ENCODE data around the gene SCAPER. TPM values are rescaled to one million over a fixed set of nuclear protein-coding genes. Genes with fewer than 3 reads are reported as not detected.

Gene SCAPER
- total and polyA plus RNA-seq, 2 donors (not counting 1 experiment from before 2014, with no cell fraction given): 8.3 to 61.6 TPM

GRCh38 chr15:76566276-76566675 is 338.9 kb downstream of the SCAPER start:
- intact Hi-C loops (cut with micrococcal nuclease): no loop called here
- Histone ChIP-seq H3K27me3 (replicated peaks in 1 of 4; ENCODE audit: control extremely low read depth in 1 of 4, control insufficient read depth in 3 of 4, insufficient read depth in 4 of 4, low read length in 3 of 4) (no peaks in the 10 kb centered on the region), H3K27ac (ENCODE audit: low read length in 2 of 2) (no peak overlapping the region), H3K4me2 (replicated peaks; ENCODE audit: low read depth, low read length, poor library complexity, severe bottlenecking) (no peak overlapping the region), H3K79me2 (ENCODE audit: control insufficient read depth, insufficient read depth, low read length) (no peaks in the 10 kb centered on the region), H3K36me3 (replicated peaks in 1 of 2; ENCODE audit: control extremely low read depth in 1 of 2, control insufficient read depth in 1 of 2, extremely low read depth in 1 of 2, insufficient read depth in 2 of 2, low read length in 1 of 2) (peaks cover 0 to 2% of the 10 kb centered on the region in 2 experiments), H3K4me1 (ENCODE audit: control insufficient read depth in 2 of 2, insufficient read depth in 2 of 2, low read length in 2 of 2) (peaks cover 2 to 12% of the 10 kb centered on the region in 2 donors), H3K9me3 (ENCODE audit: control extremely low read depth in 1 of 3, control insufficient read depth in 2 of 3, insufficient read depth in 1 of 3, low read length in 2 of 3) (peaks cover 0 to 2% (median 0%) of the 10 kb centered on the region in 3 donors), H3K9ac (ENCODE audit: low read length) (no peak overlapping the region), H2AFZ (ENCODE audit: insufficient read depth, low read depth, low read length, poor library complexity, severe bottlenecking) (no peak overlapping the region), H4K20me1 (ENCODE audit: control insufficient read depth, insufficient read depth, low read length, poor library complexity, severe bottlenecking) (no peaks in the 10 kb centered on the region), H3K4me3 (ENCODE audit: control extremely low read depth in 1 of 5, extremely low read depth in 1 of 5, insufficient read depth in 1 of 5, low read depth in 2 of 5, low read length in 4 of 5) (no peak overlapping the region)
- WGBS (ENCODE audit: insufficient coverage): no CpG with 5 or more reads among the region's 2 CpGs
- CTCF ChIA-PET: no interaction called here
- peaks cover 3% of the 10 kb centered on the region for H3K9me3 Mint-ChIP-seq (ENCODE audit: insufficient read depth)
- no peak for DNase-seq
- H3K27ac Mint-ChIP-seq: no peak overlapping the region
- ATAC-seq (ENCODE audit: low read depth): no peak
- peaks cover 16% of the 10 kb centered on the region for H3K4me1 Mint-ChIP-seq
- no peak for TF ChIP-seq EZH2 (IDR thresholded peaks at IDR 0.05; ENCODE audit: borderline replicate concordance, insufficient read depth, low read depth, low read length, poor library complexity, severe bottlenecking)
- TF ChIP-seq CTCF (IDR thresholded peaks at IDR 0.05): no peak
- no peak overlapping the region for H3K4me3 Mint-ChIP-seq
- POLR2A ChIA-PET: no interaction called here
- H3K27me3 Mint-ChIP-seq: no peaks in the 10 kb centered on the region

GRCh38 chr15:76565366-76565765 is 339.8 kb downstream of the SCAPER start:
- Mint-ChIP-seq H3K27ac (peak overlapping the region; percentile 10), H3K4me1 (peaks cover 16% of the 10 kb centered on the region), H3K9me3 (ENCODE audit: insufficient read depth) (peaks cover 3% of the 10 kb centered on the region), H3K4me3 (peak overlapping the region; percentile 12), H3K27me3 (no peaks in the 10 kb centered on the region)
- Histone ChIP-seq H3K9me3 (ENCODE audit: control extremely low read depth in 1 of 3, control insufficient read depth in 2 of 3, insufficient read depth in 1 of 3, low read length in 2 of 3) (peaks cover 0 to 2% (median 0%) of the 10 kb centered on the region in 3 donors), H2AFZ (ENCODE audit: insufficient read depth, low read depth, low read length, poor library complexity, severe bottlenecking) (no peak overlapping the region), H3K9ac (ENCODE audit: low read length) (no peak overlapping the region), H3K36me3 (replicated peaks in 1 of 2; ENCODE audit: control extremely low read depth in 1 of 2, control insufficient read depth in 1 of 2, extremely low read depth in 1 of 2, insufficient read depth in 2 of 2, low read length in 1 of 2) (no peaks in the 10 kb centered on the region), H3K4me2 (replicated peaks; ENCODE audit: low read depth, low read length, poor library complexity, severe bottlenecking) (no peak overlapping the region), H3K79me2 (ENCODE audit: control insufficient read depth, insufficient read depth, low read length) (no peaks in the 10 kb centered on the region), H3K4me3 (ENCODE audit: control extremely low read depth in 1 of 5, extremely low read depth in 1 of 5, insufficient read depth in 1 of 5, low read depth in 2 of 5, low read length in 4 of 5) (no peak overlapping the region), H3K27me3 (replicated peaks in 1 of 4; ENCODE audit: control extremely low read depth in 1 of 4, control insufficient read depth in 3 of 4, insufficient read depth in 4 of 4, low read length in 3 of 4) (no peaks in the 10 kb centered on the region), H4K20me1 (ENCODE audit: control insufficient read depth, insufficient read depth, low read length, poor library complexity, severe bottlenecking) (no peaks in the 10 kb centered on the region), H3K27ac (ENCODE audit: low read length in 2 of 2) (no peak overlapping the region), H3K4me1 (ENCODE audit: control insufficient read depth in 2 of 2, insufficient read depth in 2 of 2, low read length in 2 of 2) (peaks cover 2 to 12% of the 10 kb centered on the region in 2 donors)
- CTCF ChIA-PET: no interaction called here
- intact Hi-C loops (cut with micrococcal nuclease): no loop called here
- TF ChIP-seq CTCF (IDR thresholded peaks at IDR 0.05) (no peak), EZH2 (IDR thresholded peaks at IDR 0.05; ENCODE audit: borderline replicate concordance, insufficient read depth, low read depth, low read length, poor library complexity, severe bottlenecking) (no peak)
- ATAC-seq (ENCODE audit: low read depth): no peak
- POLR2A ChIA-PET: no interaction called here
- no peak for DNase-seq
- WGBS (ENCODE audit: insufficient coverage): no CpG with 5 or more reads among the region's 1 CpG
